Heart right ventricle (tissue), 16 donors: ENCODE measurements around the gene UHRF1. TPM values are rescaled to one million over a fixed set of nuclear protein-coding genes. Genes with fewer than 3 reads are reported as not detected.
A peak's percentile ranks its signal among the peaks of the same experiment; 100 is the strongest.

Source experiments
- ATAC-seq, 8 donors: fragments of 200-7000 bp; cut with Tn5 transposase; one replicate each; pipeline ENCODE4 v1.9.1; 2020; ENCODE audit warnings: mild to moderate bottlenecking in 8 of 8, moderate library complexity in 8 of 8, moderate number of reproducible peaks in 1 of 8
- DNase-seq, 2 donors: peaks; one replicate each; pipeline ENCODE4 v3.0.0-alpha.2; 2020
- H3K27ac ChIP-seq, 10 donors: fragments of 200-600 bp; sonication (generic) in 2 of 10; one replicate each; pipeline versions ENCODE4 v1.5.0 to v1.8.0; 2020 to 2022; ENCODE audit warnings: mild to moderate bottlenecking in 3 of 10
- H3K27me3 ChIP-seq, 7 donors: fragments of 200-600 bp; one replicate each; pipeline ENCODE4 v1.8.0; 2021 to 2022; ENCODE audit warnings: mild to moderate bottlenecking in 2 of 7
- H3K36me3 ChIP-seq, 9 donors: fragments of 200-600 bp; sonication (generic) in 1 of 9; one replicate each; pipeline versions ENCODE4 v1.5.0 to v1.8.0; 2020 to 2022; ENCODE audit warnings: mild to moderate bottlenecking in 2 of 9
- H3K4me1 ChIP-seq, 9 donors: fragments of 200-600 bp; sonication (generic) in 1 of 9; one replicate each; pipeline versions ENCODE4 v1.5.0 to v1.8.0; 2020 to 2022; ENCODE audit warnings: mild to moderate bottlenecking in 4 of 9
- H3K4me3 ChIP-seq, 10 donors: fragments of 200-600 bp; sonication (generic) in 2 of 10; one replicate each; pipeline versions ENCODE4 v1.5.0 to v1.8.0; 2020 to 2022; ENCODE audit warnings: mild to moderate bottlenecking in 7 of 10, moderate library complexity in 2 of 10
- H3K9me3 ChIP-seq, 11 donors: fragments of 200-600 bp in 10 of 11; sonication (generic) in 2 of 11; one replicate each; pipeline versions ENCODE4 v1.5.0 to v1.8.0; 2013 to 2022; ENCODE audit warnings: mild to moderate bottlenecking in 2 of 11, control low read depth in 1 of 11, moderate library complexity in 1 of 11
- WGBS, 2 donors: extraction: QIAGEN DNeasy Blood & Tissue Kit; methylation state at CpG; one replicate each; pipeline ENCODE4 v1.1.7; 2013; ENCODE audit warnings: inconsistent platforms in 1 of 2; 5-methylcytosine and 5-hydroxymethylcytosine counted together
- intact Hi-C, 10 donors: fragments of 100-400 bp; cut with DNase I; formaldehyde crosslinking; loops; one replicate each; pipeline versions ENCODE4 v1.11.1 to v1.14.2; 2022
- polyA plus RNA-seq, 2 donors: library from polyadenylated mRNA; stranded (reverse); fragments of 200-250 nt; gene quantifications; one replicate each; pipeline ENCODE4 v1.2.3, GENCODE V29; 2013
- total RNA-seq, 10 donors: library from RNA; stranded (reverse); fragmentation: NEBNext Ultra II Directional in 3 of 10; extraction: Animal tissue kit (Norgen Biotek cat#: 25700) in 3 of 10; gene quantifications; one replicate each; pipeline versions ENCODE4 v1.2.1 to v1.2.4, GENCODE V29; 2021 to 2023
- TF ChIP-seq, protein P1 (sequence below), 9 donors: fragments of 200-600 bp; sonication (generic) in 2 of 9; IDR thresholded peaks; one replicate each; pipeline versions ENCODE4 v1.5.0 to v1.8.0; 2021 to 2022; ENCODE audit warnings: antibody characterized with exemption in 9 of 9, mild to moderate bottlenecking in 5 of 9, moderate library complexity in 1 of 9
- donor health status: Arrhythmogenic right ventricular cardiomyopathy.
- donor health status: ischemic (EF 13 %, LVEDD 7.1; RV severe dilation, severe dysfunction).
- donor health status: healthy with polysubstance abuse.
- donor health status: DM: no; HTN: yes; CAD: no.
- donor health status: DM: no; HTN: no; CAD: no.
- donor health status: ischemic (EF 25% LVEDD 6.9; RV normal size, moderate dysfunction).
- donor health status: ischemic (EF 25% LVEDD 5.7; RV mildly dilated, moderate dysfunction).
- donor health status: healthy.
- donor health status: DM: yes; HTN: yes; CAD: no.
- donor health status: Ischemic cardiomyopathy.
- donor health status: ischemic (EF 35%, LVEDD 5.7; RV mildly dilated, moderate dysfunction).
- donor health status: nonischemic (EF 11% LVEDD 7.7; RV severe dilation, severe dysfunction).
- donor health status: DM: yes; HTN: yes; CAD: no.
- donor health status: PGD.
- donor health status: ischemic (EF 29% LVEDD 5.4; RV normal size, mild dysfunction).
- donor health status: nonischemic (EF 23%, LVEDD 6.1; RV moderate dilation, normal function).

Gene UHRF1
- total and polyA plus RNA-seq, 12 donors, result 0.35 to 6.2 (median 0.75) TPM

DNA sequence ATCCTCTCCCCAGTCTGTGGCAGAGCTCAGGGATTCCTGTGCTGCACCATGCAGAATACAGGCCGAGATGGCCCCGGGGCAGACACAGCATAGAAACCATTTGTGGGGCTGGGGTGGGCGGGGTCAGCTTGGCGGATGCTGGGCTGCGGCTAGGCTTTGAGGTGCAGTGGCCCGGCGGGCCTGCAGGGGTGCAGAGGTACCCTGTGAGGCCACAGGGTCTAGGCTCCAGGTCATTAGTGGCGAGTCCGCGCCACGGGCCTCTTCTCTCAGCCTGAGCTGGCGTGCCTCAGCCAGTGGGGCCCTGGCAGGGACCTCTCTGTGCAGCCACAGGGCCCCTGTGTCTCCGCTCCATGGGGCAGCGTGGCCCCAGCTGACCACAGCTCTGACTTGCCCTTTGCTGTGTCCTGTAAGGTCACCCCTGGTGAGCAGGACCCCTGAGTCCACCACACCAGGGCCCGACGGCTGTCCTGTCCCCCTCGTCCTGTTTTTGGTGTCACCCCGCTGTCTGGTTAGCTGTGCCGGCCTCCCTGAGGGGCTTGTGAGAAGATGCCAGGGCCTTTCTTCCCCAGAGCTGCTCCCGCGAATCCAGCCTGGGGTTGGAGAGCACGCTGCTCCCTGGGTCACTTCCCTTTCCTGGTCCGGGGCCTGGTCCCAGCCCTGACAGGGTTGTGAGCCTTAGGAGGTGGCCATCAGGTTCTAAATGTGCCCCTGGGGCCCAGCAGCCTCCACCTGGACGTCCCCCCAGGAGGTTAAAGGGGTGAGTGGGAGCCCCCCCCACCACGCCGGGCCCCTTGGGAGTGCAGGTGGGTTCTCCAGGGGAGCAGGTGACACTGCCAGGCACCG lies 71.8 kb downstream of the UHRF1 start:
- intact Hi-C loops, result no loop called here

DNA sequence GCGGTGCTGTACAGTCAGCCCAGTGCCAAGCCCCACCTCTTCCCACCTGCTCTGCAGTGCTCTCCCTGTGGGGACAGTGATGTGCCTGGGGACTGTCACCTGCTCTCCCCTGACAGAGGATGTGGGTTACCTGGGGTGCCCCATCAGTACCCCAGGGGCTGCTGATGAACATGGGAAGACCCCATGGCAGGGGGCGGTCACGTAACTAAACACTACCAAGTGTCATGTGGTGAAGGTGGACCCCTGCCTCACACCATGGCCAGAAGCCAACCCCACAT lies 72.3 kb downstream of the UHRF1 start:
- Histone ChIP-seq H3K9me3 (no peaks in the 10 kb centered on the region), H3K27me3 (no peaks in the 10 kb centered on the region), H3K4me1 (peaks cover 19 to 82% (median 69%) of the 10 kb centered on the region in 9 donors), H3K4me3 (no peak overlapping the region), H3K27ac (peak overlapping the region in 1 of 10 donors; percentile 20), H3K36me3 (peaks cover 0 to 20% (median 0%) of the 10 kb centered on the region in 9 donors)
- WGBS, 2 donors, result 90 to 100% methylated on average over 3 of the region's 3 CpGs
- DNase-seq (no peak), ATAC-seq (no peak)
- TF ChIP-seq, protein P1, sequence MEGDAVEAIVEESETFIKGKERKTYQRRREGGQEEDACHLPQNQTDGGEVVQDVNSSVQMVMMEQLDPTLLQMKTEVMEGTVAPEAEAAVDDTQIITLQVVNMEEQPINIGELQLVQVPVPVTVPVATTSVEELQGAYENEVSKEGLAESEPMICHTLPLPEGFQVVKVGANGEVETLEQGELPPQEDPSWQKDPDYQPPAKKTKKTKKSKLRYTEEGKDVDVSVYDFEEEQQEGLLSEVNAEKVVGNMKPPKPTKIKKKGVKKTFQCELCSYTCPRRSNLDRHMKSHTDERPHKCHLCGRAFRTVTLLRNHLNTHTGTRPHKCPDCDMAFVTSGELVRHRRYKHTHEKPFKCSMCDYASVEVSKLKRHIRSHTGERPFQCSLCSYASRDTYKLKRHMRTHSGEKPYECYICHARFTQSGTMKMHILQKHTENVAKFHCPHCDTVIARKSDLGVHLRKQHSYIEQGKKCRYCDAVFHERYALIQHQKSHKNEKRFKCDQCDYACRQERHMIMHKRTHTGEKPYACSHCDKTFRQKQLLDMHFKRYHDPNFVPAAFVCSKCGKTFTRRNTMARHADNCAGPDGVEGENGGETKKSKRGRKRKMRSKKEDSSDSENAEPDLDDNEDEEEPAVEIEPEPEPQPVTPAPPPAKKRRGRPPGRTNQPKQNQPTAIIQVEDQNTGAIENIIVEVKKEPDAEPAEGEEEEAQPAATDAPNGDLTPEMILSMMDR (IDR thresholded peaks at IDR 0.05), result no peak
- intact Hi-C loops, result no loop called here

More for the DNA sequence above, 71.8 kb downstream of the UHRF1 start:
- no peaks in the 10 kb centered on the region for H3K9me3 ChIP-seq
- 78 to 89% methylated on average over 26 to 27 of the region's 27 CpGs for WGBS, 2 donors
- peaks cover 0 to 20% (median 0%) of the 10 kb centered on the region in 9 donors for H3K36me3 ChIP-seq
- DNase-seq (no peak), ATAC-seq (no peak)
- H3K27ac ChIP-seq, result peak overlapping the region in 1 of 10 donors; percentile 20
- TF ChIP-seq, protein P1 (IDR thresholded peaks at IDR 0.05), result no peak
- H3K4me3 ChIP-seq, result no peak overlapping the region
- H3K4me1 ChIP-seq, result peaks cover 16 to 82% (median 68%) of the 10 kb centered on the region in 9 donors
- no peaks in the 10 kb centered on the region for H3K27me3 ChIP-seq

DNA sequence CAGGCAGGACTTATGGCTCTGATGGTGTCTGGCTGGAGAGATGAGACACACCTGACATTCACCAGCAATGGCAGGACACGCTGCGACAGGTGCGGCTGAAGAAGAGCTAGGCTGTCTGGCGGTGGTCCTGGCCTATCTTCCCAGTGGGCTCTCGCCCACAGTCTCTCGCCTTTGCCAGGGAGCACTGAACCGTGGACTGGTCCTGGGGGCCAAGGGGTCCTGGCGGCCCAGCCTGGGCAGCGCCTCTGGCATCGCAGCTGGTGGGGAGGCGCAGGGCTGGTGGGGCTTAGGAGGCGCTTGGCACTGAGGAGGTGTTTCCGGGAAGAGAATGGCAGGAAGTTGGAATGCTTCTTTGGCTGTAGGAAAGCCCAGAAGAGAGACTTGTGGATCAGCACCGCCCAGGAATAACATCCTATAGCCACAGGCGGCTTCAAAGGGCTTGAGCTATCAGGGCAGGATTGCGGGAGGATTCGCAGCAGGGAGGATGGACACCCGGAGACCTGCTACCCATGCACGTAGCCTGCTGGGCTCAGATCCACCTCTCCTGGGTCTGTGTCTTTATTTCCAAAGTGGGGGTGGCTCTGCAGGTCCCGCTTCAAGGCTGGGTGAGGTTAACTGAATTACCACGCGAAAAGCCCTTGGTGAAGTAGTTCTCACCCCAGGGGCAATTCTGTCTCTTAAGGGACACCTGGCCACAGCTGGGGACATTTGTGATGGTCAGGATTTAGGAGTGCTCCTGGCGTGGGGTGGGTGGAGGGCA lies 74.2 kb downstream of the UHRF1 start:
- 69 to 79% methylated on average over 23 of the region's 23 CpGs for WGBS, 2 donors
- TF ChIP-seq, protein P1 (IDR thresholded peaks at IDR 0.05), result no peak

DNA sequence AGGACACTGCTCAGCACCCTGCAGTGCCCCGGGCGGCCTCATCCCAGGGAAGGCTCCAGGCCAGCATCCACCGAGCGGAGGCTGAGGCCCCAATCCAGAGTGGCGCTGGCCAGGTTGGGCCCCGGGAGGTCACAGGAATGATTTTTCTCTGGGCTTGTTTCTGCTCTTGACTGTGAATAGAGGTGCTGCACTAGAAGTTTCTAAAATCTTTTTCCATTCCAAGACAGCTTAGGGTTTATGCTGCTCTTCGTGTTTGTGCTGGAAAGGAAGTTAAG lies 74.7 kb downstream of the UHRF1 start:
- no peak overlapping the region for H3K4me3 ChIP-seq
- intact Hi-C loops, result no loop called here
- H3K9me3 ChIP-seq, result no peaks in the 10 kb centered on the region
- peaks cover 0 to 13% (median 0%) of the 10 kb centered on the region in 9 donors for H3K36me3 ChIP-seq
- no peaks in the 10 kb centered on the region for H3K27me3 ChIP-seq
- WGBS, 2 donors, result 57 to 75% methylated on average over 7 of the region's 7 CpGs
- ATAC-seq (no peak), DNase-seq (no peak)
- peaks cover 34 to 82% (median 69%) of the 10 kb centered on the region in 9 donors for H3K4me1 ChIP-seq
- peak overlapping the region in 3 of 10 donors; percentile 17 to 52 (median 17) for H3K27ac ChIP-seq
- TF ChIP-seq, protein P1 (IDR thresholded peaks at IDR 0.05), result no peak

More for the DNA sequence above, 74.2 kb downstream of the UHRF1 start:
- Histone ChIP-seq H3K36me3 (peaks cover 0 to 13% (median 0%) of the 10 kb centered on the region in 9 donors), H3K4me3 (no peak overlapping the region), H3K27ac (peak overlapping the region in 3 of 10 donors; percentile 17 to 52 (median 17)), H3K9me3 (no peaks in the 10 kb centered on the region), H3K4me1 (peaks cover 30 to 82% (median 67%) of the 10 kb centered on the region in 9 donors), H3K27me3 (no peaks in the 10 kb centered on the region)
- ATAC-seq (no peak), DNase-seq (no peak)
- intact Hi-C loops, result no loop called here
